HFFc6 (cell line): ENCODE measurements around the gene CCDC116. TPM values are rescaled to one million over a fixed set of nuclear protein-coding genes. Genes with fewer than 3 reads are reported as not detected.

ENCODE experiments used
- DNase-seq: peaks from one replicate; pipeline ENCODE4 v3.0.0-alpha.2; 2018
- H3K27ac Mint-ChIP-seq: 2 replicates; pipeline ENCODE4 v1.8.0; 2020; ENCODE audit warnings: mild to moderate bottlenecking, mixed read lengths
- H3K27me3 Mint-ChIP-seq: 2 replicates; pipeline ENCODE4 v1.8.0; 2021; ENCODE audit warnings: mild to moderate bottlenecking, moderate library complexity, mixed read lengths; ENCODE audit not compliant: insufficient read depth
- H3K36me3 Mint-ChIP-seq: 2 replicates; pipeline ENCODE4 v1.8.0; 2021; ENCODE audit warnings: low read depth, mixed read lengths
- H3K4me1 Mint-ChIP-seq: 2 replicates; pipeline ENCODE4 v1.8.0; 2020; ENCODE audit warnings: low read depth, mixed read lengths
- H3K4me3 Mint-ChIP-seq: 2 replicates; pipeline ENCODE4 v1.8.0; 2020; ENCODE audit warnings: mild to moderate bottlenecking, moderate library complexity, mixed read lengths
- H3K9me3 Mint-ChIP-seq: 2 replicates; pipeline ENCODE4 v1.8.0; 2020; ENCODE audit warnings: mild to moderate bottlenecking, mixed read lengths
- CTCF ChIP-seq: fragments of 200-600 bp; sonication (generic); IDR thresholded peaks from 2 replicates; pipeline ENCODE4 v1.5.0; 2021; ENCODE audit warnings: antibody characterized with exemption, mild to moderate bottlenecking
- long read RNA-seq: library from polyadenylated mRNA; unstranded; transcript quantifications from one replicate; pipeline ENCODE4 v2.0.0, GENCODE V29; 2019
- total RNA-seq, 6 experiments: library from RNA; stranded (reverse); fragmentation: NEBNext Ultra II Directional; extraction: Animal tissue kit (Norgen Biotek cat#: 25700); gene quantifications; 2 replicates in 1 of 6; 3 replicates in 5 of 6; pipeline ENCODE4 v1.2.3, GENCODE V29; 2021

Gene CCDC116
- under 1 TPM; 0.16 to 0.33 (median 0.23) TPM for total RNA-seq
- long read RNA-seq = 0 reads

DNA sequence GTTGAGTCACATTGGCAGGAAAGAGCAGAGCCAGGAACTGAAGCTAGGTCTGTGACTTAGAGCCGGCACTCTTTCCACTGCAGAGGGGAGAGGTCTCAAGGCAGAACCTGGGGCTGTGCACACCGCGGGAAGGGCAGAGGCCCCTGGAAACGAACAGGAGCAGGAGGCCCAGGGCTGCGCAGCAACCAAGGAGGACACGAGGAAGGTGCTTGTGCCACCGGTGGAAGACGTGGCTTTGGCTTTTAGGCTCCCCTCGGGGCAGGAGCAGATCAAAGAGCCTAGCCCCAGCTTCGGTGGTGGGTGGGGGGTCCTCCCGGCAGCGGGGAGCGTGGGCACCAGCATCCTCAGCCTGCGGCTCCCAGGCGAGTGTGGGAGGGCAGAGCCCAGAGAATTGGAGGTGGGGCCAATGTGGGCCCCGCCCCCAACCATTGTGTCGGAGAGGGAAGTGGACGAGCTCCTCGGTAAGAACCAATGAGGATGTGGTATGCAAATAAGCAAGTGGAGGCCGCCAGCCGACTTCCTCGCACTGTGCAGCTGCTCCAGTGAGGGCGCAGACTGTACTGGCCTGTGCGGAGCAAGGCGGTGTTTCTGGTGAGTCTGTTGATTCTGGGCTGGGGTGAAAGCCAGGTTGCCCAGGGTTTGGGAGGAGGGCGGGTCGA, at the start of gene CCDC116:
TSS of gene CCDC116 (plus strand) at position 524 of the 659 bp plus-strand sequence. CDS start 422 bp downstream, outside the sequence.
- no peak for TF ChIP-seq CTCF
- Mint-ChIP-seq H3K4me3 (no peak within 1 kb of the TSS), H3K27ac (no peak within 1 kb of the TSS), H3K4me1 (peaks cover 7% of the 10 kb centered on the region), H3K27me3 (peaks cover 1% of the 10 kb centered on the region; the same call in 1 of the 2 replicates), H3K36me3 (peaks cover 8% of the 10 kb centered on the region), H3K9me3 (no peaks in the 10 kb centered on the region)
- no peak for DNase-seq

GRCh38 chr22:21582801-21583740, 49.5 kb upstream of the CCDC116 start:
- no peak overlapping the region for H3K4me3 Mint-ChIP-seq
- TF ChIP-seq CTCF = no peak
- H3K27ac Mint-ChIP-seq = no peak overlapping the region
- no peaks in the 10 kb centered on the region for H3K27me3 Mint-ChIP-seq
- peaks cover 28% of the 10 kb centered on the region for H3K4me1 Mint-ChIP-seq
- DNase-seq = no peak
- H3K36me3 Mint-ChIP-seq = peaks cover 9% of the 10 kb centered on the region; the same call in 1 of the 2 replicates
- H3K9me3 Mint-ChIP-seq = no peaks in the 10 kb centered on the region

- no peak for TF ChIP-seq CTCF
- no peak for DNase-seq
- Mint-ChIP-seq H3K4me1 (peaks cover 33% of the 10 kb centered on the region), H3K36me3 (peaks cover 15% of the 10 kb centered on the region; the same call in 1 of the 2 replicates), H3K27me3 (no peaks in the 10 kb centered on the region), H3K9me3 (no peaks in the 10 kb centered on the region), H3K4me3 (no peak overlapping the region; the same call in 1 of the 2 replicates), H3K27ac (no peak overlapping the region)
Observed at GRCh38 chr22:21585389-21585788, 47.2 kb upstream of the CCDC116 start.

DNA sequence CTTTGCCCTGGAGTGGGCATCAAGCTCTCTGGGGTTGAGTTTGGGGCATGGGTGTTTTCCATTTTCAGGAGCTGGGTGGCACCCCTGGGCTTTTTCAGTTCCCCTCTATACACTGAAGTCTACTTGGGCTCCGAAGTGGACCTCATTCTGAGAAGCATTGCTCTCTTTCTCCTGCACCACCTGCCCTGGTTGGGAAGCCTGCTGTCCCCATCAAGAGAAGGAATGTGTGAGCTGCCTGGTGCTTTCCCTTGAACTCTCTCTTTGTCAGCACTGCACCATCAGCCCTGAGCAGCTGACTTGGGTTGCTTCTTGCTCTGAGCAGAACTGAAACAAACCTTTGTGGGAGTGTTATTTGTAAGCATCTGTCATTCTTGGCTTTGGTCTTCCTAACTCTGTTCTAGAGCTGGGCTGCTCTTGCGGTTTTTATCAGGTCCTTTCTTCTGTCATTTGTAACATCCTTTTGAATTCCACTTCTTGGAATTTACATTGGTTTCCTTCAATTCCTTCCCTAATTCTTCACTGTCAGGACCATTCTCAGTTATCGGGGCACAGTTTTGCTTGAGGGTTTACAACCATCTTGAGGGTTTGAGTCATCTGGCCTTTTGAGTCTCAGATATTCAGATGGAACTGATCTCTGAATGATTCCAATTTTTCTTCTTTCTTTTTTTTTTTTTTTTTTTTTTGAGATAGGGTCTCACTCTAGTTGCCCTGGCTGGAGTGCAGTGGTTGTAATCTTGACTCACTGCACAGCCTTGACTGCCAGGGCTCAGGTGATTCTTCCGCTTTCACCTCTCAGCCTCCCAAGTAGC, 44.6 kb upstream of the CCDC116 start:
- DNase-seq = peak; percentile 64
- H3K36me3 Mint-ChIP-seq = peaks cover 15% of the 10 kb centered on the region; the same call in 1 of the 2 replicates
- H3K27ac Mint-ChIP-seq = peak overlapping the region; percentile 76
- no peaks in the 10 kb centered on the region for H3K27me3 Mint-ChIP-seq
- H3K9me3 Mint-ChIP-seq = no peaks in the 10 kb centered on the region
- no peak for TF ChIP-seq CTCF
- peak overlapping the region; percentile 52 for H3K4me3 Mint-ChIP-seq
- H3K4me1 Mint-ChIP-seq = peaks cover 45% of the 10 kb centered on the region

DNA sequence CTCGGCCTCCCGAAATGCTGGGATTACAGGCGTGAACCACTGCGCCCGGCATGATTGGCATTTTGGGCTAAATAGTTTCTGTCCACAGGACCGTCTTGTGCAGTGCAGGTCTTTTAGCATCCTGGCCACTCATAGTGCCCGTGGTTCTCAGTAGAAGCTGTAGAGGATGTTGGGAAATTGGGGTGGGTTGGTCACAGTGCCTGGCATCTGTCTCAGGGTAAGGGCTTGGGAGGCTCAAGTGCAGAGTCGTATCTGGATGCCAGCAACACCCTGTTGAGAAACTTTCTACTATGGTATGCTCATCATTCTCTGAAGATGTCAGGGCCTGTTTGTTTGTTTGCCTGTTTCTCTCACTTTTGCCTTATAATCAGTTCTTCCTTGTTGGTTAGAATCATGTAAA, 43.2 kb upstream of the CCDC116 start:
- Mint-ChIP-seq H3K4me3 (no peak overlapping the region), H3K9me3 (no peaks in the 10 kb centered on the region), H3K27ac (no peak overlapping the region), H3K36me3 (peaks cover 28% of the 10 kb centered on the region), H3K4me1 (peaks cover 50% of the 10 kb centered on the region), H3K27me3 (no peaks in the 10 kb centered on the region; the same call in 1 of the 2 replicates)
- no peak for TF ChIP-seq CTCF
- no peak for DNase-seq
